Measurements from ENCODE around the gene TMEM125. TPM values are rescaled to one million over a fixed set of nuclear protein-coding genes. Genes with fewer than 3 reads are reported as not detected.

TMEM125 gene
- total RNA-seq, 1 donor = 0.10 TPM

DNA sequence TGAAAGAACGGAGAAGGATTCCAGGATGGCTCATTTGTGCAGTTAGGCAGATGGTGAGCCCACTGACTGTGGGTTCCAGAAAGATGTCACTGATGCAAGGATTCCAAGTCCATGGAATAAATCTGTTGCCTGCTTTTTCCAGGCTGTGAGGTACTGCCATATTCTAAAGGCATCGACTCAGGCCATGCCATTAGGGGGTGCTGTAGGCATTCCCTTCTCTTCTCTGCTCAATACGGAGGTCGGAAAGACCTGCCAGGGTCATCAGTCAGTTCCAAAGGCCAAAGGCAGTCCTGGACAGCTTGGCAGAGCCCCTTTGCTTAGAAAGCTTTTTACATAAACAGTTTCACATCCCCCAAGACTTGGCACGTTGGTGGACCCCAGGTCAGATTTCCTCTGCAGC, 31.7 kb upstream of the TMEM125 start:
- Histone ChIP-seq H3K9me3 (ENCODE audit: low read depth, low read length) (no peaks in the 10 kb centered on the region), H3K4me1 (ENCODE audit: insufficient read depth, low read length) (no peaks in the 10 kb centered on the region), H3K4me3 (ENCODE audit: low read length) (no peak overlapping the region), H3K27me3 (ENCODE audit: insufficient read depth, low read length) (no peaks in the 10 kb centered on the region)

DNA sequence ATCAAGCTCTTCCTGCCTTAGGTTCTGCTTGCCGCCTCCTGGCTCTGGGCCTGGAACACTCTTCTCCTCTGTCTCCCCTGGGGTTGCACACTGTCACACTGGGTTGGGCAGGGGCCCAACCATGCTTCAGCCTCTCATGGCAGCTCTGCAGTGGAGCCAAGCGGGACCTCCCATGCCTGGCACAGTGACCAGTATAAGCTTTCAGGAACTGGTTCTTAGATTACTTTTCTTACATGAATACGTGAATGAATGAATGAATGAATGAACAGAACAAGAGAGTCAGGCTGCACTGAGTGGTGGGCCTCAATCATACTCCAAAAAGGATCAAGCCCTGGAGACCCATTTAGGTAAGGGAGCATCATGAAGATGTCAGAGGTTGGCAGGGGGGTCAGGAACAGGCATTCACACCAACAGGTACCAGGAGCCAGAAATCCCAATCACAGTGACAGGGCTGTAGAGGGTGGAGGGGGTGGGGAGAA, 30.8 kb upstream of the TMEM125 start:
- Histone ChIP-seq H3K4me3 (ENCODE audit: low read length) (no peak overlapping the region), H3K4me1 (ENCODE audit: insufficient read depth, low read length) (no peaks in the 10 kb centered on the region), H3K9me3 (ENCODE audit: low read depth, low read length) (no peaks in the 10 kb centered on the region), H3K27me3 (ENCODE audit: insufficient read depth, low read length) (no peaks in the 10 kb centered on the region)

DNA sequence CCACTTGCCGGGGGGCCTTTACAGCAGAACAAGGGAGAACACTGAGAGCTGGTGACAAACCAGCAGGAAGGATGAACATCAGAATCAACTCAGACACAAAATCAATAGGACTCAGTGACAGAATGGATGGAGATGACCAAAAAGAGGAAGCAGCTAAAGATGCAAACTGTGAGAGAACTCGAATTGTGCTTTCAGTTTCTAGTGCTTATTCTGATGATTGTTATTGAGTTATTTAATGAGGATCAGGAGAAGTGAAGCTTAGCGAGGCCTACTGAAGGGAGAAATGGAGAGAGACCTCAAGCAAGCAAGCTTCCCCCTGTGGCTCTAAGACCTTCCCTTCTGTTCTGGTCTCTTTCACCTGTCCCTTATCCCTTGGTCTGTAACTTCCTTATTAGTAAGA, 30.3 kb upstream of the TMEM125 start:
- H3K9me3 ChIP-seq (ENCODE audit: low read depth, low read length) = no peaks in the 10 kb centered on the region
- no peaks in the 10 kb centered on the region for H3K4me1 ChIP-seq (ENCODE audit: insufficient read depth, low read length)
- H3K27me3 ChIP-seq (ENCODE audit: insufficient read depth, low read length) = no peaks in the 10 kb centered on the region
- H3K4me3 ChIP-seq (ENCODE audit: low read length) = no peak overlapping the region

- Histone ChIP-seq H3K4me3 (ENCODE audit: low read length) (no peak overlapping the region), H3K4me1 (ENCODE audit: insufficient read depth, low read length) (no peaks in the 10 kb centered on the region), H3K27me3 (ENCODE audit: insufficient read depth, low read length) (no peaks in the 10 kb centered on the region), H3K9me3 (ENCODE audit: low read depth, low read length) (no peaks in the 10 kb centered on the region)
Measured at GRCh38 chr1:43241413-43241836, 28.4 kb upstream of the TMEM125 start.

- Histone ChIP-seq H3K4me3 (ENCODE audit: low read length) (no peak overlapping the region), H3K27me3 (ENCODE audit: insufficient read depth, low read length) (no peaks in the 10 kb centered on the region), H3K9me3 (ENCODE audit: low read depth, low read length) (no peaks in the 10 kb centered on the region), H3K4me1 (ENCODE audit: insufficient read depth, low read length) (no peaks in the 10 kb centered on the region)
Measured at GRCh38 chr1:43243299-43243698, 26.5 kb upstream of the TMEM125 start.

- Histone ChIP-seq H3K9me3 (ENCODE audit: low read depth, low read length) (no peaks in the 10 kb centered on the region), H3K4me1 (ENCODE audit: insufficient read depth, low read length) (no peaks in the 10 kb centered on the region), H3K27me3 (ENCODE audit: insufficient read depth, low read length) (no peaks in the 10 kb centered on the region), H3K4me3 (ENCODE audit: low read length) (no peak overlapping the region)
Measured at GRCh38 chr1:43246466-43247213, 23.1 kb upstream of the TMEM125 start.

GRCh38 chr1:43247256-43247921, 22.4 kb upstream of the TMEM125 start:
- no peaks in the 10 kb centered on the region for H3K4me1 ChIP-seq (ENCODE audit: insufficient read depth, low read length)
- H3K4me3 ChIP-seq (ENCODE audit: low read length) = no peak overlapping the region
- no peaks in the 10 kb centered on the region for H3K9me3 ChIP-seq (ENCODE audit: low read depth, low read length)
- H3K27me3 ChIP-seq (ENCODE audit: insufficient read depth, low read length) = no peaks in the 10 kb centered on the region

- Histone ChIP-seq H3K9me3 (ENCODE audit: low read depth, low read length) (no peaks in the 10 kb centered on the region), H3K4me1 (ENCODE audit: insufficient read depth, low read length) (no peaks in the 10 kb centered on the region), H3K27me3 (ENCODE audit: insufficient read depth, low read length) (no peaks in the 10 kb centered on the region), H3K4me3 (ENCODE audit: low read length) (no peak overlapping the region)
Measured at GRCh38 chr1:43250351-43250761, 19.4 kb upstream of the TMEM125 start.

DNA sequence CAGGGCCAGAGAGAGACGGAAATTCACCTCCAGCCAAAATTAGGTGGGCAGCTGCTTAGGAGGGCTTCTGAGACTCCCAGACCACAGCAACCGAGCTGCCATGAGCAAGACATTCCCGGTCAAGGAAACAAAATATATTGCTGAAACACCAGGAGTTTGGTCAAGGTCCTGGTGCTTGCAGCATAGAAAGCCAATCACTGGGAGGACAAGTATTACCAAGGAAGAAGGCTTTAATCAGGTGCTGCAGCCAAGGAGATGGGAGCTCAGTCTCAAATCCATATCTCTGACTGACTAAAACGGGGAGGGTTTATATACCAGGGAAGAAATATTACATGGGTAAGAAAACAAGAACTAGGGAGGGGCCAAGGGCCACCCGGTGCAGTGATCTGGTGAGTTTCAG, 18.8 kb upstream of the TMEM125 start:
- Histone ChIP-seq H3K4me3 (ENCODE audit: low read length) (no peak overlapping the region), H3K27me3 (ENCODE audit: insufficient read depth, low read length) (no peaks in the 10 kb centered on the region), H3K4me1 (ENCODE audit: insufficient read depth, low read length) (no peaks in the 10 kb centered on the region), H3K9me3 (ENCODE audit: low read depth, low read length) (no peaks in the 10 kb centered on the region)

- no peaks in the 10 kb centered on the region for H3K4me1 ChIP-seq (ENCODE audit: insufficient read depth, low read length)
- H3K4me3 ChIP-seq (ENCODE audit: low read length) = no peak overlapping the region
- H3K27me3 ChIP-seq (ENCODE audit: insufficient read depth, low read length) = no peaks in the 10 kb centered on the region
- no peaks in the 10 kb centered on the region for H3K9me3 ChIP-seq (ENCODE audit: low read depth, low read length)
Measured at GRCh38 chr1:43252225-43252624, 17.6 kb upstream of the TMEM125 start.

DNA sequence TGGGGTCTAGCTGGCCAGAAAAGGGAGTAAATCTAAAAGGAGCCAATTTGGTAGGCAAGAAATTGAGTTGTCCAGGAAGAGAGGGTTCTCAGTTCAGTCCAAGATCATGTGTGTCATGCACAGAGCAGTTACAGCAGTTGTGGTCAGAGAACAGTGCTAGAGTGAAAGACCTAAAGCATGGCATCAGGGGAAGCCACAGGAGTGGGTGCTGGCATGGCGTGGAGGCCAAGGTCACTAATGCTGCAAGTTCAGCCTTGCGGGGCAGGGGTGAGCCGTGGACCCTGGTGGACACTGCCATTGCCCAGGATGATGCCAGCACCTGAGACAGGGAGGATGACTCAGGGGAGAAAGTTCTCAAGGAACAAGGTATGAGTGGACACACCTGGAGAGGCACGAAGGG, 16.6 kb upstream of the TMEM125 start:
- H3K9me3 ChIP-seq (ENCODE audit: low read depth, low read length) = no peaks in the 10 kb centered on the region
- H3K27me3 ChIP-seq (ENCODE audit: insufficient read depth, low read length) = no peaks in the 10 kb centered on the region
- H3K4me1 ChIP-seq (ENCODE audit: insufficient read depth, low read length) = no peaks in the 10 kb centered on the region
- H3K4me3 ChIP-seq (ENCODE audit: low read length) = no peak overlapping the region

DNA sequence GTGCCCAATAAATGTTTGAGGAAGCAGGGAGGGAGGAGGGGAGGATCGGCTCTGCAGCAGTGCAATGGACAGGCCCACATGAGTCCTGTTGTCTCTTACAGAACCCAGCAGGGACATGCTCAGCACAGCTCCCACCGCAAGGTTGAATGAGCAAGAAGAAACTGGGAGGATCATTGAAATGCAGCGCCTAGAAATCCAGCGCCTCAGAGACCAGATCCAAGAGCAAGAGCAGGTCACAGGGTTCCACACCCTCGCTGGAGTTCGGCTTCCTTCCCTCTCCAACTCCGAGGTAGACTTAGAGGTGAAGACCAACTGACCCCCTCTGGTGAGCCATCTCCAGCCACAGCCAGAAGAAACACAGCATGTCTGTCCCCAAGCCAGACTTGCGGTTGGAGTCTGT, 15.9 kb upstream of the TMEM125 start:
- no peaks in the 10 kb centered on the region for H3K9me3 ChIP-seq (ENCODE audit: low read depth, low read length)
- no peak overlapping the region for H3K4me3 ChIP-seq (ENCODE audit: low read length)
- H3K4me1 ChIP-seq (ENCODE audit: insufficient read depth, low read length) = no peaks in the 10 kb centered on the region
- H3K27me3 ChIP-seq (ENCODE audit: insufficient read depth, low read length) = no peaks in the 10 kb centered on the region

- Histone ChIP-seq H3K9me3 (ENCODE audit: low read depth, low read length) (no peaks in the 10 kb centered on the region), H3K27me3 (ENCODE audit: insufficient read depth, low read length) (no peaks in the 10 kb centered on the region), H3K4me3 (ENCODE audit: low read length) (no peak overlapping the region), H3K4me1 (ENCODE audit: insufficient read depth, low read length) (no peaks in the 10 kb centered on the region)
Measured at GRCh38 chr1:43255438-43256210, 14.2 kb upstream of the TMEM125 start.

- Histone ChIP-seq H3K27me3 (ENCODE audit: insufficient read depth, low read length) (no peaks in the 10 kb centered on the region), H3K9me3 (ENCODE audit: low read depth, low read length) (no peaks in the 10 kb centered on the region), H3K4me1 (ENCODE audit: insufficient read depth, low read length) (no peaks in the 10 kb centered on the region), H3K4me3 (ENCODE audit: low read length) (no peak overlapping the region)
Measured at GRCh38 chr1:43256675-43257570, 12.9 kb upstream of the TMEM125 start.

All from mononuclear cell (primary cell).